Neutrophil (primary cell): Measurements from ENCODE around the gene FAM20A.

Experiments
- H3K27ac ChIP-seq: fragments of 200-600 bp; sonication (generic); 2 replicates; pipeline ENCODE4 v1.5.1; 2016; ENCODE audit warnings: mild to moderate bottlenecking, moderate library complexity
- H3K27me3 ChIP-seq: fragments of 200-600 bp; sonication (generic); 2 replicates; pipeline ENCODE4 v1.6.0; 2016; ENCODE audit warnings: mild to moderate bottlenecking
- H3K36me3 ChIP-seq: fragments of 200-600 bp; sonication (generic); 2 replicates; pipeline ENCODE4 v1.5.1; 2017
- H3K4me1 ChIP-seq, 2 experiments: fragments of 200-600 bp in 1 of 2; sonication (generic) in 1 of 2; 1 replicate in 1 of 2; 2 replicates in 1 of 2; pipeline versions ENCODE4 v1.5.1 to v1.6.1; 2013 to 2016; ENCODE audit warnings: low read depth in 1 of 2, low read length in 1 of 2, mild to moderate bottlenecking in 1 of 2, moderate library complexity in 1 of 2; ENCODE audit not compliant: control insufficient read depth in 1 of 2, insufficient read depth in 1 of 2
- H3K4me3 ChIP-seq, 2 experiments: fragments of 200-600 bp in 1 of 2; sonication (generic) in 1 of 2; 1 replicate in 1 of 2; 2 replicates in 1 of 2; pipeline ENCODE4 v1.5.1; 2013 to 2016; ENCODE audit warnings: low read depth in 1 of 2, low read length in 1 of 2, mild to moderate bottlenecking in 1 of 2, moderate library complexity in 1 of 2
- H3K9me3 ChIP-seq: fragments of 200-600 bp; sonication (generic); 2 replicates; pipeline ENCODE4 v1.5.1; 2016
- TF ChIP-seq, protein P1 (sequence below): fragments of 200-600 bp; sonication (generic); IDR thresholded peaks from 2 replicates; pipeline ENCODE4 v1.5.1; 2016; ENCODE audit warnings: antibody characterized with exemption

FAM20A gene

DNA sequence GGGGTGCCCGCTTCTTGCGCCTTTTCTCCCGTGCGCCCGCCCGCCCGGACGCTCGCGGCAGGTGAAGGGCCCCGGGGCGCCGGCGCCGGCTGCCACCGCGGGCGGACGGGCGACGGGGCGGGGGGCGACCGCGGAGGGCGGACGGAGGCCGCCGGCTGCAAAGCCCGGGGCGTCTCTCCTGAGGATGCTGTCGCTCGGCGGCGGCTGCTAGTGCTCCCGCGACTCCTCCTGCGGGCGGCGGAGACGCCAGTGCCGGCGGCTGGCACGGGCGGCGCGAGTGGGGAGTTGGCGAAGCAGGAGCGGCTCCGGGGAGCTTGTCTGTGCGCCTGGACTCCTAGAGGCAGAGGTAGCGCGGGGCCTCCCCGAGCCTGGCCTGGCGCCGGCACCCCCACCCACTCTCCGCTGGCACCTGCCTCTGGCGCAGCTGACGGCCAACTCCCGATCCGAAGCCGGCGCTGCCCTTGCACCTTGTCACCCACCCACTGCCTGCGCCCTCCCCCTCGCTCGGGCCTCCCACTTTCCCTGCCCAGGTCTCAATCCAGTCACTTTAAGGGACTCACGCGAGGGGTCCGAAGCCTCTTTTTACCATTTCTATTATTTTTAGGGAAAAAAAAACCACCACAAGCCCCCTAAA lies at the start of gene FAM20A:
FAM20A (minus strand) TSS at position 437 of the 634 bp plus-strand sequence. CDS start 701 bp downstream, outside the sequence.
- Histone ChIP-seq H3K27ac (no peak within 1 kb of the TSS), H3K4me3 (peak within 1 kb of the TSS in 1 of 2 experiments; percentile 41)

DNA sequence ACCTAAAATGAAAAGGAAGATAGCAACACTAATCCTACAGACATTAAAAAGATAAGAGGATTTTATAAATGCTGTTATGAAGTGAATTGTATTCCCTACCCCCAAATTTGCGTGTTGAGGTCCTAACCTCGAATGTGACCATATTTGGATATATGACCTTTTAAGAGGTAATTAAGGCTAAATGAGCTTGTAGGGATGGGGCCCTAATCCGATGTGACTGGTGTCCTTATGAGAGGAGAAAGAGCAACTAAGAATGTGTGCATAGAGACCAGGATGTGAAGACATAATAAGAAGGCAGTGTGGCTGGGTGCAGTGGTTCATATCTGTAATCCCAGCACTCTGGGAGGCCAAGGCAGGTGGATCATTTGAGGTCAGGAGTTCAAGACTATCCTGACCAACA lies 48.2 kb upstream of the FAM20A start:
- Histone ChIP-seq H3K36me3 (no peaks in the 10 kb centered on the region), H3K9me3 (no peaks in the 10 kb centered on the region), H3K27me3 (peaks cover 13% of the 10 kb centered on the region), H3K4me3 (no peak overlapping the region), H3K27ac (no peak overlapping the region), H3K4me1 (no peaks in the 10 kb centered on the region)
- TF ChIP-seq, protein P1, sequence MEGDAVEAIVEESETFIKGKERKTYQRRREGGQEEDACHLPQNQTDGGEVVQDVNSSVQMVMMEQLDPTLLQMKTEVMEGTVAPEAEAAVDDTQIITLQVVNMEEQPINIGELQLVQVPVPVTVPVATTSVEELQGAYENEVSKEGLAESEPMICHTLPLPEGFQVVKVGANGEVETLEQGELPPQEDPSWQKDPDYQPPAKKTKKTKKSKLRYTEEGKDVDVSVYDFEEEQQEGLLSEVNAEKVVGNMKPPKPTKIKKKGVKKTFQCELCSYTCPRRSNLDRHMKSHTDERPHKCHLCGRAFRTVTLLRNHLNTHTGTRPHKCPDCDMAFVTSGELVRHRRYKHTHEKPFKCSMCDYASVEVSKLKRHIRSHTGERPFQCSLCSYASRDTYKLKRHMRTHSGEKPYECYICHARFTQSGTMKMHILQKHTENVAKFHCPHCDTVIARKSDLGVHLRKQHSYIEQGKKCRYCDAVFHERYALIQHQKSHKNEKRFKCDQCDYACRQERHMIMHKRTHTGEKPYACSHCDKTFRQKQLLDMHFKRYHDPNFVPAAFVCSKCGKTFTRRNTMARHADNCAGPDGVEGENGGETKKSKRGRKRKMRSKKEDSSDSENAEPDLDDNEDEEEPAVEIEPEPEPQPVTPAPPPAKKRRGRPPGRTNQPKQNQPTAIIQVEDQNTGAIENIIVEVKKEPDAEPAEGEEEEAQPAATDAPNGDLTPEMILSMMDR = no peak

More for the DNA sequence above, at the start of gene FAM20A:
- peaks cover 89% of the 10 kb centered on the region for H3K27me3 ChIP-seq
- no peaks in the 10 kb centered on the region for H3K9me3 ChIP-seq
- no peaks in the 10 kb centered on the region for H3K36me3 ChIP-seq
- peaks cover 27 to 30% of the 10 kb centered on the region in 2 experiments for H3K4me1 ChIP-seq
- TF ChIP-seq, protein P1 = no peak

DNA sequence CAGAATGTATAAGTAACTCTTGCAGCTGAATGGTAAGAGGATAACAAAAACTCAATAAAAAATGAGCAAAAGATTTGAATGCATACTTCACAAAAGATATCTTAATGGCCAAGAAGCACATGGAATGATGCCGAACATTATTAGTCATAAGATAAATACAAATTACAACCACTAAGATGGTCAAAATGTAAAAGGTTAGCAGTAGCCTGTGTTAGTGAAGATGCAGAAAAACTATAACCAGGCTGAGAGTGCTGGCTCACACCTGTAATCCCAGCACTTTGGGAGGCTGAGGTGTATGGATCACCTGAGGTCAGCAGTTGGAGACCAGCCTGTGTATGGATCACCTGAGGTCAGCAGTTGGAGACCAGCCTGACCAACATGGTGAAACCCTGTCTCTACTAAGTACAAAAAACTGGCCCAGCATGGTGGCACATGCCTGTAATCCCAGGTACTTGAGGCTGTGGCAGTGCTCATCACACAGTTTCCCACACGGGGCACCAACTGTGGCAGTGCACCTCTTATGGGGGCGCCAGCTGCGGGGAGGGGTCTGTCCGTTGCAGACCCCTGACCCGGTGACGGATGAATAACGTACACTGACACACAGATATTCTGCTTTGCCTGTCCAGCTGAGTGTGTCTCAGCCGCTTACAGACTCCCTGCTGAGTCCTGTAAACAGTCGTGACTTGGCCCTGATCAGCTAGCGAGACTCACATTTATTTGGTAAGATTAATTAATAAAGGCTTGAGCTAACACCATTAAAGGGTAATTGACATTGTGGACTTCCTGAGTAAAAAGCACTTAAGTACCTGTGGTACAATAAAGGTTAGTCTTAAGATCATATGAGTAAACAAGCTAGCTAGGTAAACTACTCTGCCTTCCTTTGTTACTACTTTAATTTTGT lies 45.7 kb upstream of the FAM20A start:
- TF ChIP-seq, protein P1 = no peak
- Histone ChIP-seq H3K27me3 (peaks cover 20% of the 10 kb centered on the region), H3K4me3 (no peak overlapping the region), H3K9me3 (no peaks in the 10 kb centered on the region), H3K27ac (no peak overlapping the region), H3K4me1 (no peaks in the 10 kb centered on the region), H3K36me3 (no peaks in the 10 kb centered on the region)

DNA sequence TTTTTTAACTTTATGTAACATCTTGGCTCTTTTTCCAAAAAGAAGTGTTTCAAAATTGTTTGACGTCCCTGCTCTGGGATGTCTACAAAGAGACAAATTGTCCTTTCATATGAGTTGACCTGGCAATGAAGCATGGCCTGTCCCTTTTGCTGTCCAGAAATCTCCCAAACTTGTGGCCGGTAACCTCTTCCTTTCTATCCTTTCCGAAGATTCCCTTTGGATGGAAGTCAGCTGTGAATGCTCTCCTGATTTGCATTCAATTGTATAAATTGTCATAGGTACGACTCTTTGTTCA lies 40.9 kb upstream of the FAM20A start:
- no peak overlapping the region for H3K4me3 ChIP-seq
- H3K4me1 ChIP-seq = no peaks in the 10 kb centered on the region
- H3K36me3 ChIP-seq = no peaks in the 10 kb centered on the region
- H3K27ac ChIP-seq = no peak overlapping the region
- peaks cover 17% of the 10 kb centered on the region for H3K27me3 ChIP-seq
- H3K9me3 ChIP-seq = no peaks in the 10 kb centered on the region
- TF ChIP-seq, protein P1 = no peak

DNA sequence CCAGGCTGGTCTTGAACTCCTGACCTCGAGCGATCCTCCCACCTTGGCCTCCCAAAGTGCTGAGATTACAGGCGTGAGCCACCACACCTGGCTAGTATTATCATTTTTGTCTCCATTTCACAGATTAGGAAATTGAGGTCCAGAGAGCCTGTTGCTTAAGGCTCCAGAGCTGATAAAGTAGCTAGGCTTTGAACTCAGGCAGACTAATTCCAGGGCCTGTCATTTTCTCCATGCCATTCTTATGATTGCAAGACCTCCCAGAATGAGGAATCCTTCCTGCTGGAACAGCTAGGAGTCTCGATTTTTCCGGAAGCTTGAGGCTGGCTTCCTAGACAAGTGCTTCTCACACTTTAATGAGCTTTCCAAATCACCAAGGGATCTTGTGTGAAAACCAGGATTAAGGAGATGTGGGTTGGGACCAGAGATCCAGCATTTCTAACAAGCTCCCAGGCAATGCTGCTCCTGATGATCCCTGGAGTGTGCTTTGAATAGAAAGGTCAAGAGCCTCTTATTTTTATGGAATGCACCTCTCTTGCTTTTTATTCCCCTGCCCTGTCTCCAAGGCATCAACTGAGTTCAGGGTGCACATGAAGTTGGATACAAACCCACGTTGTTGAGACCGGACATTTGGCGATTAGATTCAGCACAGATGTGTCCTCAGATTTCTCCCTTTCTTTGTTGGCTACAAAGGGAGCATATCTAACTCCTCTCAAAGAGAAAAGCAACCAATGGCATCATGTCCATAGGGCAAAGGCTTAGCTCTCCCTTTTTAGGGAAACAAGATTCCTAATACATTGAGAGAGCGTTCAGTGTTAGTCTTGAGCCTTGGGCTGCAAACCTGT lies 40.3 kb upstream of the FAM20A start:
- Histone ChIP-seq H3K9me3 (no peaks in the 10 kb centered on the region), H3K27ac (no peak overlapping the region), H3K4me3 (no peak overlapping the region), H3K36me3 (no peaks in the 10 kb centered on the region), H3K4me1 (no peaks in the 10 kb centered on the region), H3K27me3 (peaks cover 17% of the 10 kb centered on the region)
- TF ChIP-seq, protein P1 = no peak
